Ramos (cell line): ENCODE data around the gene SEC22C.

Source experiments
- in situ Hi-C: fragments of 300-500 bp; cut with MboI; formaldehyde crosslinking; loops from one replicate; pipeline ENCODE4 v1.14.3; 2022; ENCODE audit warnings: low sequenced_read_pairs; ENCODE audit not compliant: unreplicated experiment

Gene SEC22C

GRCh38 chr3:42581709-42582473, at the start of gene SEC22C:
Gene SEC22C (minus strand): TSS chr3:42581967. CDS start chr3:42569046, 12,921 bp downstream.
- in situ Hi-C loops = loop anchor here (25.0 kb wide), 1 partner anchor 1430 kb away; no protein-coding TSS in a partner anchor

- in situ Hi-C loops = no loop called here
Observed at GRCh38 chr3:42613462-42613861, 31.7 kb upstream of the SEC22C start.

- in situ Hi-C loops = no loop called here
Observed at GRCh38 chr3:42612928-42613327, 31.2 kb upstream of the SEC22C start.

- in situ Hi-C loops = no loop called here
Observed at GRCh38 chr3:42612217-42612616, 30.4 kb upstream of the SEC22C start.

GRCh38 chr3:42610976-42611375, 29.2 kb upstream of the SEC22C start:
- in situ Hi-C loops = no loop called here

GRCh38 chr3:42608581-42608980, 26.8 kb upstream of the SEC22C start:
- in situ Hi-C loops = no loop called here

- in situ Hi-C loops = no loop called here
Observed at GRCh38 chr3:42605546-42606173, 23.9 kb upstream of the SEC22C start.

- in situ Hi-C loops = no loop called here
Observed at GRCh38 chr3:42602961-42603360, 21.2 kb upstream of the SEC22C start.

GRCh38 chr3:42601896-42602581, 20.3 kb upstream of the SEC22C start:
- in situ Hi-C loops = no loop called here

GRCh38 chr3:42600958-42601675, 19.4 kb upstream of the SEC22C start:
- in situ Hi-C loops = no loop called here

- in situ Hi-C loops = no loop called here
Observed at GRCh38 chr3:42600111-42600957, 18.6 kb upstream of the SEC22C start, which contains the start of gene NKTR. Gene NKTR (plus strand): TSS chr3:42600686. CDS start chr3:42601007, 321 bp downstream.

GRCh38 chr3:42597098-42597497, 15.3 kb upstream of the SEC22C start:
- in situ Hi-C loops = loop anchor here (25.0 kb wide), 1 partner anchor 1415 kb away; no protein-coding TSS in a partner anchor

GRCh38 chr3:42595682-42596081, 13.9 kb upstream of the SEC22C start:
- in situ Hi-C loops = loop anchor here (25.0 kb wide), 1 partner anchor 1417 kb away; no protein-coding TSS in a partner anchor

- in situ Hi-C loops = loop anchor here (25.0 kb wide), 1 partner anchor 1419 kb away; no protein-coding TSS in a partner anchor
Observed at GRCh38 chr3:42593635-42594034, 11.9 kb upstream of the SEC22C start.

GRCh38 chr3:42591811-42592210, 10.0 kb upstream of the SEC22C start:
- in situ Hi-C loops = loop anchor here (25.0 kb wide), 1 partner anchor 1420 kb away; no protein-coding TSS in a partner anchor

- in situ Hi-C loops = loop anchor here (25.0 kb wide), 1 partner anchor 1421 kb away; no protein-coding TSS in a partner anchor
Observed at GRCh38 chr3:42590989-42591756, 9.4 kb upstream of the SEC22C start.

- in situ Hi-C loops = loop anchor here (25.0 kb wide), 1 partner anchor 1423 kb away; no protein-coding TSS in a partner anchor
Observed at GRCh38 chr3:42589382-42590109, 7.8 kb upstream of the SEC22C start.

- in situ Hi-C loops = loop anchor here (25.0 kb wide), 1 partner anchor 1424 kb away; no protein-coding TSS in a partner anchor
Observed at GRCh38 chr3:42588625-42589024, 6.9 kb upstream of the SEC22C start.
